HG03558 (cell line): ENCODE results near the gene CHRD.

Source experiments
- ATAC-seq: cut with Tn5 transposase; IDR thresholded peaks from one replicate; pipeline ENCODE4 v1.9.1; 2021; ENCODE audit warnings: moderate number of reproducible peaks; ENCODE audit not compliant: unreplicated experiment; ENCODE audit errors: extremely low read depth

CHRD gene

GRCh38 chr3:184359610-184360009 is 20.2 kb upstream of the CHRD start:
- no peak for ATAC-seq

- no peak for ATAC-seq
Observed at GRCh38 chr3:184360070-184360928, 19.6 kb upstream of the CHRD start.

- no peak for ATAC-seq
Observed at GRCh38 chr3:184360929-184361531, 18.8 kb upstream of the CHRD start.

- ATAC-seq, result no peak
Observed at GRCh38 chr3:184361532-184361931, 18.3 kb upstream of the CHRD start, which contains the start of the genes CLCN2 and POLR2H. Gene CLCN2, minus strand, starts transcription at chr3:184361605. Its CDS starts 126 bp downstream, at chr3:184361479. Gene POLR2H, plus strand, starts transcription at chr3:184361710. Its CDS starts 1,783 bp downstream, at chr3:184363493.

- no peak for ATAC-seq
Observed at GRCh38 chr3:184361932-184362667, 17.8 kb upstream of the CHRD start.

- peak; percentile 76 for ATAC-seq
Observed at GRCh38 chr3:184362668-184363546, 16.9 kb upstream of the CHRD start.

- ATAC-seq, result no peak
Observed at GRCh38 chr3:184366619-184367289, 13.1 kb upstream of the CHRD start.

- ATAC-seq, result no peak
Observed at GRCh38 chr3:184368116-184368515, 11.7 kb upstream of the CHRD start.

- ATAC-seq, result no peak
Observed at GRCh38 chr3:184368586-184369183, 11.2 kb upstream of the CHRD start.

- ATAC-seq, result no peak
Observed at GRCh38 chr3:184371570-184372018, 8.3 kb upstream of the CHRD start.

- ATAC-seq, result no peak
Observed at GRCh38 chr3:184372296-184372821, 7.5 kb upstream of the CHRD start.

GRCh38 chr3:184372911-184373310 is 6.9 kb upstream of the CHRD start:
- no peak for ATAC-seq

- ATAC-seq, result no peak
Observed at GRCh38 chr3:184373422-184373821, 6.4 kb upstream of the CHRD start.

- no peak for ATAC-seq
Observed at GRCh38 chr3:184375747-184376461, 4.0 kb upstream of the CHRD start.

- ATAC-seq, result no peak
Observed at GRCh38 chr3:184377374-184377773, 2.5 kb upstream of the CHRD start.

GRCh38 chr3:184377882-184378445 is 1.9 kb upstream of the CHRD start, which contains the start of gene THPO:
Gene THPO, minus strand, starts transcription at chr3:184378207. Its CDS starts 1,948 bp downstream, at chr3:184376259.
- no peak for ATAC-seq

- no peak for ATAC-seq
Observed at GRCh38 chr3:184378651-184379357, 1.1 kb upstream of the CHRD start.
